Choroid plexus epithelial cell (primary cell): ENCODE data around the gene NSD1.
A peak's percentile ranks its signal among the peaks of the same experiment; 100 is the strongest.

ENCODE experiments used
- DNase-seq: peaks from one replicate; pipeline ENCODE4 v3.0.0-alpha.2; 2010; ENCODE audit warnings: low read depth
- H3K4me3 ChIP-seq: 2 replicates; pipeline ENCODE4 v1.5.1; 2011; ENCODE audit warnings: low read depth, mild to moderate bottlenecking, control low read depth, low read length, moderate library complexity
- TF ChIP-seq, protein P1 (sequence below): conservative IDR thresholded peaks from 2 replicates; pipeline ENCODE4 v1.5.1; 2011; ENCODE audit warnings: low read depth, mild to moderate bottlenecking, control low read depth, inconsistent platforms, low read length, moderate library complexity

The NSD1 gene

GRCh38 chr5:177183142-177183541 lies 49.6 kb downstream of the NSD1 start:
- H3K4me3 ChIP-seq = no peak overlapping the region
- TF ChIP-seq, protein P1, sequence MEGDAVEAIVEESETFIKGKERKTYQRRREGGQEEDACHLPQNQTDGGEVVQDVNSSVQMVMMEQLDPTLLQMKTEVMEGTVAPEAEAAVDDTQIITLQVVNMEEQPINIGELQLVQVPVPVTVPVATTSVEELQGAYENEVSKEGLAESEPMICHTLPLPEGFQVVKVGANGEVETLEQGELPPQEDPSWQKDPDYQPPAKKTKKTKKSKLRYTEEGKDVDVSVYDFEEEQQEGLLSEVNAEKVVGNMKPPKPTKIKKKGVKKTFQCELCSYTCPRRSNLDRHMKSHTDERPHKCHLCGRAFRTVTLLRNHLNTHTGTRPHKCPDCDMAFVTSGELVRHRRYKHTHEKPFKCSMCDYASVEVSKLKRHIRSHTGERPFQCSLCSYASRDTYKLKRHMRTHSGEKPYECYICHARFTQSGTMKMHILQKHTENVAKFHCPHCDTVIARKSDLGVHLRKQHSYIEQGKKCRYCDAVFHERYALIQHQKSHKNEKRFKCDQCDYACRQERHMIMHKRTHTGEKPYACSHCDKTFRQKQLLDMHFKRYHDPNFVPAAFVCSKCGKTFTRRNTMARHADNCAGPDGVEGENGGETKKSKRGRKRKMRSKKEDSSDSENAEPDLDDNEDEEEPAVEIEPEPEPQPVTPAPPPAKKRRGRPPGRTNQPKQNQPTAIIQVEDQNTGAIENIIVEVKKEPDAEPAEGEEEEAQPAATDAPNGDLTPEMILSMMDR = no peak
- DNase-seq = peak; percentile 5

DNA sequence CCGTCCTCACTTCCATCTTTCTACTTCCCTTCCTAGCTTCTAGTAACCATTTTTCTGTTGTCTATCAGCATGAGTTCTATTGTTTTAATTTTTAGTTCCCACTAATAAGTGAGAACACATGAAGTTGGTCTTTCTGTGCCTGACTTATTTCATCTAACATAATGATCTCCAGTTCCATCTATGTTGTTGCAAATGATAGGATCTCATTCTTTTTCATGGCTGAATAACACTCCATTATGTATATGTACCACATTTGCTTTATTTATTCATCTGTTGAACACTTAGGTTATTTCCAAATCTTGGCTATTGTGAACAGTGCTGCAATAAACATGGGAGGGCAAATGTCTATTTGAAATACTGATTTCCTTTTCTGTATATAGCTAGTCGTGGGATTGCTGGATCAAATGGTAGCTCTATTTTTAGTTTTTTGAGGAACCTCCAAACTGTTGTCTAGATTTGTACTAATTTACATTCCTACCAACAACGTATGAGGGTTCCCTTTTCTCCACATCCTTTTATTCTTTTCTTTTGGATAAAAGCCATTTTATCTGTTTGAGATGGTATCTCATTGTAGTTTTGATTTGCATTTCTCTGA lies 50.3 kb downstream of the NSD1 start:
- TF ChIP-seq, protein P1 = no peak
- H3K4me3 ChIP-seq = no peak overlapping the region
- no peak for DNase-seq

DNA sequence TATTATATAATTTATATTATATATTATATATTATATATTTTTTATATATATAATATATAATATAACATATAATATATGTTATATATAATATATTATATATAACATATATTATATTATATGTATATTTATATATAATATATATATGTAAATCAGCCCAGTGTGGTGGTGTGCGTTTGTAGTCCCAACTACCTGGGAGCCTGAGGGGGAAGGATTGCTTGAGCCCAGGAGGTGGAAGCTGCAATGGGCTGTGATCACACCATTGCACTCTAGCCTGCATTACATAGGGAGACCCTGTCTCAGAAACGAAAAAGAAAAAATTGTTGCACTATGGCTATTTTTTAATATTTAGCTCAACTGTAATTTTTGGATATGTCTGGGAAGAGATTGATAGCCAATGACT lies 52.4 kb downstream of the NSD1 start:
- TF ChIP-seq, protein P1 = no peak
- DNase-seq = no peak
- H3K4me3 ChIP-seq = no peak overlapping the region

- TF ChIP-seq, protein P1 = no peak
- no peak overlapping the region for H3K4me3 ChIP-seq
- no peak for DNase-seq
These were observed 53.1 kb downstream of the NSD1 start for GRCh38 chr5:177186645-177187044.

- TF ChIP-seq, protein P1 = no peak
- H3K4me3 ChIP-seq = no peak overlapping the region
- DNase-seq = peak; percentile 12
These were observed 55.2 kb downstream of the NSD1 start for GRCh38 chr5:177188775-177189174.

DNA sequence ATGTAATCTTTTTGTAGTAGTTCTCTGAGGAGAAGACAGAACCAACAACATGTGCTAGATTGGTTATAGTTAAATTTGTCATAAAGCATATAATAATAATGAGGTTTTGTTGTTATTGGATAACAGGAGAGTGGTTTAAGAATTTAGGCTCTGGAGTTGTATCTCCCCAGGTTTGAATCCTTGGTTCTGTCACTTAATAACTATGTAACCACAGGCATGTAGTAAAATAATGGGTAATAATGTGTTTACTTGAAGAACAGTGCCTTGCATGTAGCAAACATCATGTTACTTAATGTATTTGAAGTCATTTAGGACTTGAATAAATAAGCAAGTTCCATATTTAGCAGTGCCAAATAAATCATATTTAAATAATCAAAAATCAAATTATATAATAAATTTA lies 55.8 kb downstream of the NSD1 start:
- TF ChIP-seq, protein P1 = no peak
- H3K4me3 ChIP-seq = no peak overlapping the region
- DNase-seq = peak; percentile 56

- no peak for DNase-seq
- H3K4me3 ChIP-seq = no peak overlapping the region
- TF ChIP-seq, protein P1 = no peak
These were observed 56.4 kb downstream of the NSD1 start for GRCh38 chr5:177189965-177190364.
